ENCODE data around the gene TRIM29. TPM values are rescaled to one million over a fixed set of nuclear protein-coding genes. Genes with fewer than 3 reads are reported as not detected.

TRIM29 gene
- total and polyA plus RNA-seq, 9 of the 15 experiments (the other 6 are each of a cell fraction or from before 2014, with no cell fraction given): 0.08 to 1.4 (median 0.42) TPM; not detected in 2

GRCh38 chr11:120066738-120067437 lies 71.0 kb downstream of the TRIM29 start:
- no peak overlapping the region for H2AFZ ChIP-seq (ENCODE audit: low read depth, low read length)
- no peaks in the 10 kb centered on the region for H4K20me1 ChIP-seq (replicated peaks; ENCODE audit: control insufficient read depth, insufficient read depth, low read length)
- no peaks in the 10 kb centered on the region for H3K9me3 ChIP-seq (replicated peaks; ENCODE audit: control insufficient read depth, insufficient read depth, low read depth, low read length)
- no peak overlapping the region for H3K4me3 ChIP-seq
- no peak overlapping the region for H3K9ac ChIP-seq (ENCODE audit: insufficient read depth in 1 of 2, low read depth in 2 of 2, low read length in 2 of 2)
- DNase-seq (ENCODE audit: extremely low read depth in 1 of 4, low spot score in 3 of 4): no peak
- no peaks in the 10 kb centered on the region for H3K4me1 ChIP-seq (replicated peaks in 1 of 2; ENCODE audit: control insufficient read depth in 2 of 2, insufficient read depth in 2 of 2, low read length in 2 of 2)
- no peak for FAIRE-seq
- H3K9me1 ChIP-seq (ENCODE audit: control insufficient read depth, insufficient read depth, low read length): no peaks in the 10 kb centered on the region
- H3K27me3 ChIP-seq (ENCODE audit: control insufficient read depth in 2 of 2, insufficient read depth in 2 of 2, low read length in 2 of 2): peaks cover 5 to 51% of the 10 kb centered on the region in 2 experiments; a peak in 3 of 5 replicates
- WGBS (ENCODE audit: insufficient coverage, low coverage, missing lambda C conversion rate): under 1% methylated on average over 9 of the region's 11 CpGs
- in situ Hi-C loops (cut with MboI) (no loop called here), intact Hi-C loops (cut with micrococcal nuclease) (no loop called here)
- no TSS peak for BruUV-seq (replicated peaks)
- ATAC-seq: no peak
- no peaks in the 10 kb centered on the region for H3K36me3 ChIP-seq (ENCODE audit: control insufficient read depth, insufficient read depth, low read length)
- TF ChIP-seq ARNT (IDR thresholded peaks at IDR 0.05) (no peak), SETDB1 (IDR thresholded peaks at IDR 0.05; ENCODE audit: low read length) (no peak)
- no peak overlapping the region for H3K4me2 ChIP-seq (ENCODE audit: insufficient read depth, low read length)
- H3K27ac ChIP-seq (ENCODE audit: extremely low read depth, low read depth, low read length): no peak overlapping the region
- no peaks in the 10 kb centered on the region for H3K79me2 ChIP-seq (ENCODE audit: control insufficient read depth, insufficient read depth, low read length)
- ChIA-PET CTCF (ENCODE audit: low intra/inter-chr PET ratio) (no interaction called here), POLR2A (interaction anchor here (0.9 kb wide), 1 partner anchor 10 kb away, joined by 3 read pairs; no protein-coding TSS in a partner anchor)

GRCh38 chr11:120065876-120066275 lies 72.0 kb downstream of the TRIM29 start:
- CTCF ChIA-PET (ENCODE audit: low intra/inter-chr PET ratio): no interaction called here
- Histone ChIP-seq H3K27me3 (ENCODE audit: control insufficient read depth in 2 of 2, insufficient read depth in 2 of 2, low read length in 2 of 2) (peaks cover 11 to 59% of the 10 kb centered on the region in 2 experiments; a peak in 3 of 5 replicates), H3K27ac (ENCODE audit: extremely low read depth, low read depth, low read length) (no peak overlapping the region), H2AFZ (ENCODE audit: low read depth, low read length) (no peak overlapping the region), H3K36me3 (ENCODE audit: control insufficient read depth, insufficient read depth, low read length) (no peaks in the 10 kb centered on the region), H3K4me1 (replicated peaks in 1 of 2; ENCODE audit: control insufficient read depth in 2 of 2, insufficient read depth in 2 of 2, low read length in 2 of 2) (no peaks in the 10 kb centered on the region), H3K4me3 (no peak overlapping the region), H3K4me2 (ENCODE audit: insufficient read depth, low read length) (no peak overlapping the region), H4K20me1 (replicated peaks; ENCODE audit: control insufficient read depth, insufficient read depth, low read length) (no peaks in the 10 kb centered on the region), H3K9ac (ENCODE audit: insufficient read depth in 1 of 2, low read depth in 2 of 2, low read length in 2 of 2) (no peak overlapping the region), H3K9me3 (replicated peaks; ENCODE audit: control insufficient read depth, insufficient read depth, low read depth, low read length) (no peaks in the 10 kb centered on the region), H3K9me1 (ENCODE audit: control insufficient read depth, insufficient read depth, low read length) (no peaks in the 10 kb centered on the region), H3K79me2 (ENCODE audit: control insufficient read depth, insufficient read depth, low read length) (no peaks in the 10 kb centered on the region)
- in situ Hi-C loops (cut with MboI) (no loop called here), intact Hi-C loops (cut with micrococcal nuclease) (no loop called here)
- WGBS (ENCODE audit: insufficient coverage, low coverage, missing lambda C conversion rate): 3% methylated on average over 3 of the region's 3 CpGs
- ATAC-seq (no peak), DNase-seq (ENCODE audit: extremely low read depth in 1 of 4, low spot score in 3 of 4) (no peak), FAIRE-seq (no peak)
- no TSS peak for BruUV-seq (replicated peaks)
- POLR2A ChIA-PET: no interaction called here
- TF ChIP-seq HNRNPH1 (optimal IDR thresholded peaks at IDR 0.05; ENCODE audit: low read depth, low read length) (no peak), ZNF778 (CRISPR knock-in tag; IDR thresholded peaks at IDR 0.05) (no peak), RNF2 (IDR thresholded peaks at IDR 0.05) (no peak), SRSF7 (optimal IDR thresholded peaks at IDR 0.05; ENCODE audit: low read depth, low read length) (no peak), ZBTB26 (CRISPR knock-in tag; IDR thresholded peaks at IDR 0.05) (no peak), RBM17 (IDR thresholded peaks at IDR 0.05; ENCODE audit: borderline replicate concordance, low read depth, low read length) (no peak), MCM5 (IDR thresholded peaks at IDR 0.05; ENCODE audit: low read depth) (no peak), ZNF668 (CRISPR knock-in tag; IDR thresholded peaks at IDR 0.05) (no peak), ZNF134 (CRISPR knock-in tag; conservative IDR thresholded peaks at IDR 0.05) (no peak), JUN (IDR thresholded peaks at IDR 0.05; ENCODE audit: borderline replicate concordance, low read depth, low read length) (no peak), JUN (CRISPR knock-in tag; IDR thresholded peaks at IDR 0.05; ENCODE audit: borderline replicate concordance) (no peak), USF2 (CRISPR knock-in tag; IDR thresholded peaks at IDR 0.05) (no peak), SNIP1 (IDR thresholded peaks at IDR 0.05; ENCODE audit: low read depth) (no peak), CBX3 (IDR thresholded peaks at IDR 0.05; ENCODE audit: borderline replicate concordance in 1 of 2, low read length in 2 of 2) (no peak), HMG20B (CRISPR knock-in tag; IDR thresholded peaks at IDR 0.05) (no peak)
